ENCODE results near the gene GDNF.

DNA sequence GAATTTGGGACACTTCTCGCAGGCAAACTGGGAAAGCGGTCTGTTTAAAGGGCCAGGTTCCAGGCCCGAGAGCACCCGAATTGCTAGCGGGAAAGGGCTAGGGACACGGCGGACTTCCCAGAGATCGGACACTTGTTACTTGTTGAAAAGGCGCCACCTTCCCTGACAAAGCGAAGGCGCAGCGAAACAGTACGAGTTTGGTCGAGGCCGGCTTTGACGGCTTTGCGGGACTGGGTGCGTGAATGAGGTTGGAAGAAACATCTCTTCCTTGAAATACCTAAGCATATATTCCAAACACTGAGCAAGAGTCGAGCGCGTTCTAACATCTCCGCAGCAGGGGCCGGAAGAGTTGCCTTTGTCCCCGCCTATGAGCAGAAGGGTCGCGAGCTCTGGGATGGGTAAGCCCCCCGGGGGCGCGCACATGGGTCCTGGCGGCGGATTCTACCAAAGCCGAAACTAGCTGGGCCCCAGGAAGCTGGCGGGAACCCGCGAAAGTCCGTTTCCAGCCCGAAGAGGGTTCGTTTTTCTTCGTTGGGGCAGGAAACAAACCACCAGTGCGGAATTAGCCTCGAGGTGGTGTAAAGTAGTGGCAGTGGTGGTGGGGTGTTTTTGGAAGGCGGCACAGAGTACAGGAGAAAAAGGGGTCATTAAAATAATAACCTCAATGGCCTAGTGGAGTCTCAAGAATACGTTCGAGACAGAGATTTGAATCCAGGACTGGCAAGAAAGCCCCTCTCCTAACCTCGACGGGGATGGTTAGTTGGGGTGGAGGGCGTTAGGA, 1.5 kb downstream of the GDNF start:
- TF ChIP-seq, protein P1, sequence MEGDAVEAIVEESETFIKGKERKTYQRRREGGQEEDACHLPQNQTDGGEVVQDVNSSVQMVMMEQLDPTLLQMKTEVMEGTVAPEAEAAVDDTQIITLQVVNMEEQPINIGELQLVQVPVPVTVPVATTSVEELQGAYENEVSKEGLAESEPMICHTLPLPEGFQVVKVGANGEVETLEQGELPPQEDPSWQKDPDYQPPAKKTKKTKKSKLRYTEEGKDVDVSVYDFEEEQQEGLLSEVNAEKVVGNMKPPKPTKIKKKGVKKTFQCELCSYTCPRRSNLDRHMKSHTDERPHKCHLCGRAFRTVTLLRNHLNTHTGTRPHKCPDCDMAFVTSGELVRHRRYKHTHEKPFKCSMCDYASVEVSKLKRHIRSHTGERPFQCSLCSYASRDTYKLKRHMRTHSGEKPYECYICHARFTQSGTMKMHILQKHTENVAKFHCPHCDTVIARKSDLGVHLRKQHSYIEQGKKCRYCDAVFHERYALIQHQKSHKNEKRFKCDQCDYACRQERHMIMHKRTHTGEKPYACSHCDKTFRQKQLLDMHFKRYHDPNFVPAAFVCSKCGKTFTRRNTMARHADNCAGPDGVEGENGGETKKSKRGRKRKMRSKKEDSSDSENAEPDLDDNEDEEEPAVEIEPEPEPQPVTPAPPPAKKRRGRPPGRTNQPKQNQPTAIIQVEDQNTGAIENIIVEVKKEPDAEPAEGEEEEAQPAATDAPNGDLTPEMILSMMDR (IDR thresholded peaks at IDR 0.05; ENCODE audit: insufficient read depth, low read length) = no peak
- TF ChIP-seq POLR2AphosphoS5 (IDR thresholded peaks at IDR 0.05; ENCODE audit: low read depth) = no peak

Data from HL-60 (cell line).